ENCODE results near the gene ADAMTS15. TPM values are rescaled to one million over a fixed set of nuclear protein-coding genes. Genes with fewer than 3 reads are reported as not detected.
A peak's percentile ranks its signal among the peaks of the same experiment; 100 is the strongest.

ADAMTS15 gene
- total RNA-seq, 3 donors from 2014 or later = 17.9 to 22.6 (median 21.9) TPM

DNA sequence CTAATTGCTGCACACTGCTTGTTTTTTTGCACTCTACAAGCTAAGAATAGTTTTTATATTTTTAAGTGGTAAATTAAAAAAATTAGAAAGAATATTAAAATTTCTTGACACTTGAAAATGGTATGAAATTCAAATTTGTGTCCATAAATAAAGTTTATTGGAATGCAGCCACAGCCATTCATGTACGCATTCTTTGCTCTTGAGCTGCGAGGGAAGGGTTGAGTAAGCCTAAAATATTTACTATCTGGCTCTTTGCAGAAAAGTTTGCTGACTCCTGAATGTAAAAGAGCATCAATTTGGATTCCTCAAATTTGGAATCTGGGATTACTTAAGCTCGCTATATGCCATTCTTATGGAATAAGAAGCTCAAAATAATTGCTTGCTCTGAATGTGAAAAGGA lies 16.6 kb upstream of the ADAMTS15 start:
- no peak for DNase-seq (ENCODE audit: low spot score in 2 of 2)
- Histone ChIP-seq H3K4me1 (peaks cover 7 to 10% of the 10 kb centered on the region in 2 donors), H3K36me3 (no peaks in the 10 kb centered on the region), H3K4me3 (no peak overlapping the region), H3K27me3 (peaks cover 0 to 27% of the 10 kb centered on the region in 2 donors), H3K27ac (no peak overlapping the region), H3K9me3 (no peaks in the 10 kb centered on the region)
- TF ChIP-seq POLR2A (IDR thresholded peaks at IDR 0.05) (no peak), POLR2AphosphoS5 (IDR thresholded peaks at IDR 0.05) (no peak)
- TF ChIP-seq, protein P1, sequence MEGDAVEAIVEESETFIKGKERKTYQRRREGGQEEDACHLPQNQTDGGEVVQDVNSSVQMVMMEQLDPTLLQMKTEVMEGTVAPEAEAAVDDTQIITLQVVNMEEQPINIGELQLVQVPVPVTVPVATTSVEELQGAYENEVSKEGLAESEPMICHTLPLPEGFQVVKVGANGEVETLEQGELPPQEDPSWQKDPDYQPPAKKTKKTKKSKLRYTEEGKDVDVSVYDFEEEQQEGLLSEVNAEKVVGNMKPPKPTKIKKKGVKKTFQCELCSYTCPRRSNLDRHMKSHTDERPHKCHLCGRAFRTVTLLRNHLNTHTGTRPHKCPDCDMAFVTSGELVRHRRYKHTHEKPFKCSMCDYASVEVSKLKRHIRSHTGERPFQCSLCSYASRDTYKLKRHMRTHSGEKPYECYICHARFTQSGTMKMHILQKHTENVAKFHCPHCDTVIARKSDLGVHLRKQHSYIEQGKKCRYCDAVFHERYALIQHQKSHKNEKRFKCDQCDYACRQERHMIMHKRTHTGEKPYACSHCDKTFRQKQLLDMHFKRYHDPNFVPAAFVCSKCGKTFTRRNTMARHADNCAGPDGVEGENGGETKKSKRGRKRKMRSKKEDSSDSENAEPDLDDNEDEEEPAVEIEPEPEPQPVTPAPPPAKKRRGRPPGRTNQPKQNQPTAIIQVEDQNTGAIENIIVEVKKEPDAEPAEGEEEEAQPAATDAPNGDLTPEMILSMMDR (IDR thresholded peaks at IDR 0.05) = no peak
- intact Hi-C loops (cut with DNase I; ENCODE audit: low total_unique reads) = no loop called here

DNA sequence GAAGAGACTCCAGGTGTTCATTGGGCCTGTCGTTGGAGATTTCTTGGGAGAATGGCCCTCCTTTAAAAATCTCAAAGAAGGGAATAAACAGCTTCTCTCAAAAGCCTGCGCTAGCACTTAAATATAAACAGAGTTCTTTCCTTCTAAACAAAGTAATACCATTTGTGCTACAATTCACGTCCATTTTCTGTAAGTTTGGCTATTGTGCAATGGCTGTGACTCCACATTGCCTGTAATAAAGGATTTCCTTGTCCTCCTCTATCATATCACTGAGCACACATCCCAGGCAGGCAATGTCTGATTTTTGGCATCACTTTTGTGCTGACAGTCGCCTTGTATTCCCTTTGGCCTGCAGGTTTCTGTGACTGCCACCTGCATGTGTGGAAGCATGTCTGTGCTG lies 15.1 kb upstream of the ADAMTS15 start:
- Histone ChIP-seq H3K4me1 (no peaks in the 10 kb centered on the region), H3K9me3 (no peaks in the 10 kb centered on the region), H3K4me3 (no peak overlapping the region), H3K27me3 (peaks cover 0 to 17% of the 10 kb centered on the region in 2 donors), H3K36me3 (no peaks in the 10 kb centered on the region), H3K27ac (no peak overlapping the region)
- TF ChIP-seq, protein P1 (IDR thresholded peaks at IDR 0.05) = no peak
- no peak for DNase-seq (ENCODE audit: low spot score in 2 of 2)
- intact Hi-C loops (cut with DNase I; ENCODE audit: low total_unique reads) = no loop called here

DNA sequence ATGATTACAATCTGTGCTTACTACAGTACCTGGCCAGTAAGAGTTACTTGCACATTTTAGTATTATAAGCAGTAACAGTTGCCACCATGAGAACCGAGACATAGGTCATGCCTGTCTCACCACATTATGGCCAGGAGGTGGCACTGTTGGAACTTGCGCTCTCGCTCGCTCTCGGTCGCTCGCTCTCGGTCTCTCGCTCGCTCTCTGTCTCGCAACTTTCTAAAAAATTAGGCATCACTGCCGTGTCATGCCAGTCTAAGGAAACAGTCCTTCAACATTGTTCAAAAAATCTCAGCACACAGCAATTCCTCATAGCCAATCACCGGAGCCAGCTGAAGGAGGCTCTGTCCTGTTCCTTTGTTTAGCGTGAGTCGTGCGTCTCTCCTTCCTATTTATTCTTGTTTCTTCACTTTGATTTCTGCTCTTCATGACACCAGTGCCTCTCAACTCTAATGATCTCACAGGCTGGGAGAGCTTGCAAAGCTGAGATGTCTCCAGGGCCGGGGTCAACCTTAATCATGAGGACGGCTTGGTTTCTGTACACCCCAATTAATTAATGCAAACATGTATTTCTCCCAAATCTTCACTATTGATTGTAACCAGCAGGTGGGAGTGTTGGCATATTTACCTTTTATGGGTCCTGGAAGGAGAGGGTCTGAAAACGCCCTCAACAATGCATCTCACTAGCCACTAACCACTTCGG lies 13.8 kb upstream of the ADAMTS15 start:
- Histone ChIP-seq H3K4me3 (peak overlapping the region; percentile 51 to 71 (median 58)), H3K27ac (peak overlapping the region; percentile 74 to 76), H3K27me3 (peaks cover 0 to 5% of the 10 kb centered on the region in 2 donors), H3K4me1 (no peaks in the 10 kb centered on the region), H3K9me3 (no peaks in the 10 kb centered on the region), H3K36me3 (no peaks in the 10 kb centered on the region)
- peak in 2 of 3 donors; percentile 27 to 49 for TF ChIP-seq POLR2AphosphoS5 (IDR thresholded peaks at IDR 0.05)
- no peak for TF ChIP-seq POLR2A (IDR thresholded peaks at IDR 0.05)
- TF ChIP-seq, protein P1 (IDR thresholded peaks at IDR 0.05) = peak; percentile 78 to 85 (median 82)
- peak; percentile 58 to 74 for DNase-seq (ENCODE audit: low spot score in 2 of 2)
- intact Hi-C loops (cut with DNase I; ENCODE audit: low total_unique reads) = loop anchor here (2.0 kb wide), 1 partner anchor 430 kb away; no protein-coding TSS in a partner anchor

DNA sequence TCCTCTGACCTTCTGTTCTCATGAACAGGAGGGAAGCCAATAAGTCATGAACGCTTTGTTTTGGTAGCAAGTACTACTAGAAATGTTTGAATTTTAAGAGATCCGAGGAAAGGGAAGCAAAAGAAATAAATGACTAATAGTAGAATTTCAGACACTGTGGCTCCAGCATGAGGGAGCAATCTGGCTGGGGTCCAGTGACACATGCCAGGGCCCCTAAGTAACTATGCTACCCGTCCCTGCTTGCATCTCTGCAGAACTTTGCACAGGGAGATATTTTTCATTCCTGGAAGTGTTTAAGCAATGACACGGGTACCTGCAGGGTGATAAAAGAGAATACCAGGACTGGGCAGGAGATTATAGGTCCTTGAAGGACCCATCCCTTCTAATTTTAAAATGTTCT lies 12.8 kb upstream of the ADAMTS15 start:
- DNase-seq (ENCODE audit: low spot score in 2 of 2) = no peak
- H3K9me3 ChIP-seq = no peaks in the 10 kb centered on the region
- TF ChIP-seq, protein P1 (IDR thresholded peaks at IDR 0.05) = no peak
- no peak for TF ChIP-seq POLR2AphosphoS5 (IDR thresholded peaks at IDR 0.05)
- no peak for TF ChIP-seq POLR2A (IDR thresholded peaks at IDR 0.05)
- intact Hi-C loops (cut with DNase I; ENCODE audit: low total_unique reads) = loop anchor here (2.0 kb wide), 1 partner anchor 429 kb away; no protein-coding TSS in a partner anchor
- H3K36me3 ChIP-seq = no peaks in the 10 kb centered on the region
- H3K27ac ChIP-seq = no peak overlapping the region
- H3K4me1 ChIP-seq = no peaks in the 10 kb centered on the region
- H3K27me3 ChIP-seq = no peaks in the 10 kb centered on the region
- H3K4me3 ChIP-seq = no peak overlapping the region

DNA sequence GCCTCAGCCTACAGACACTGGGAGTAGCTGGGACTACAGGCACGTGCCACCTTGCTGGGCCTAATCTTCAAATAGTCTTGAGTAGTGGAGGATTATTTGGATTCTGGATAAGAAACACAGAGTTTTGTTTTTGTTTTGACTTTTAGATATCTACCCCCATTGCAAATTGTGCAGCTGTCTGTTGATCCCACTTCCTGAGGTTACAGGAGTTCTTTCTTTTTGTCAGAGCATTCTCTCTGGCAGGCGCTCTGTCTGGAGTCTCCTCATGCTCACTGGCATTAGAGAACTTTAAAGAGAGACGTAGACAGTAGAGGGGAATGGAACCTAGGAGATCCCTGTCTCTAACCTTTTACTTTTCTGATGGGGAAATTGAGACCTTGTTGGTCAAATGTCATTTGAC lies 12.3 kb upstream of the ADAMTS15 start:
- Histone ChIP-seq H3K27me3 (no peaks in the 10 kb centered on the region), H3K27ac (no peak overlapping the region), H3K36me3 (no peaks in the 10 kb centered on the region), H3K4me1 (no peaks in the 10 kb centered on the region), H3K4me3 (no peak overlapping the region), H3K9me3 (no peaks in the 10 kb centered on the region)
- intact Hi-C loops (cut with DNase I; ENCODE audit: low total_unique reads) = no loop called here
- no peak for DNase-seq (ENCODE audit: low spot score in 2 of 2)
- TF ChIP-seq POLR2A (IDR thresholded peaks at IDR 0.05) (no peak), POLR2AphosphoS5 (IDR thresholded peaks at IDR 0.05) (no peak)
- TF ChIP-seq, protein P1 (IDR thresholded peaks at IDR 0.05) = no peak

Data from breast epithelium (tissue), 4 donors.